ENCODE results near the gene SLC2A3.
"Not testable (repeated sequence)": the region's sequence is repeated elsewhere in the genome, so short reads cannot be mapped to it uniquely, and the experiment has no call there.

Gene SLC2A3

DNA sequence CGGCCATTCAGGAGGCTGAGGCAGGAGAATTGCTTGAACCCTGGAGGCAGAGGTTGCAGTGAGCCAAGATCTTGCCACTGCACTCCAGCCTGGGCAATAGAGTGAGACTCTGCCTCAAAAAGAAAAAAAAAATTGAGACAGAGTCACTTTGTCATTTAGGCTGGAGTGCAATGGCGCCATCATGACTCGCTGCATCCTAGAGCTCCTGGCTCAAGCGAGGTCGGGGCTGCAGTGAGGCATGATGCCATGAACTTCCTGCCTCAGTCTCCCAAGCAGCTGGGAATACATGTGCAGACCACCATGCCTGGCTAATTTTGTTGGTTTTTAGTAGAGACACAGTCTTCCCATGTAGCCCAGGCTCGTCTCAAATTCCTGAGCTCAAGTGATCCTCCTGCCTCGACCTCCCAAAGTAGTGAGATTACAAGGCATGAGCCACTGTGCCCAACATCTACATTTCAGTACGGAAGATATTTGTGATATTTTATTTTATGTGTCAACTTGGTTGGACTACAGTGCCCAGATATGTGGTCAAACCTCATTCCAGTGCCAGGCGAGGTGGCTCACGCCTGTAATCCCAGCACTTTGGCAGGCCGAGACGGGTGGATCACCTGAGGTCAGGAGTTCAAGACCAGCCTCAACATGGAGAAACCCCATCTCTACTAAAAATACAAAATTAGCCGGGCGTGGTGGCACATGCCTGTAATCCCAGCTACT lies 14.4 kb upstream of the SLC2A3 start:
- DNase-seq: not testable (repeated sequence)

DNA sequence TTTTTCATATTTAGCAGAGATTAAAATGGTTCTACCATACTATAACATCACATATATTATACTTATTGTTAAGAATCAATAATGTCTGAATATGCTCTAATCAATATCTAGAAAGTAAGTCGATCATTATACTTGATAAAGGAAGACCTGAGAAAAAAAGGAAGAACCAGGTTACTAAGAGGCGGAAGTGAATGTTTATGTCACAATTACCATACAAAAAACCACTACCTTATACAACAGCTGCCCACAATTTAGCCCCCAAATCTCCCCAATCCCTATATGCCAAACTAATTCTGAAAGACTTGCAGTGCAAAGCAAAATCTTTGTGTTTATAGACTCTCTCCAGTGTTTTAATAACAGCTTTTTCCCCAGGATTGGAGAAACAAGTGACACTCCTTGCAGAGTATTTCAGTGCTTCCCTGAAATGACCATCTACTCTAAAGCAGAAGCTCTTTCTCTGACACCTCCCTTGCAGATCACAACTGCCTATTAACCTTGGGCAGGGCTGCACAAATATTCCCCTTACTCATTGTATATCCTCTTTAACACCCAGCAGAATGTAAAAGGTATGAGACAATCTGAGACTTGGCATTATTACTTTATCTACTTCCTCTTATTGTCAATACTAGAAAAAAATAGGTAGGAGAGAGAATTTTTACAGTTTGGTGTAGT lies 12.7 kb upstream of the SLC2A3 start:
- peak; percentile 34 for DNase-seq

DNA sequence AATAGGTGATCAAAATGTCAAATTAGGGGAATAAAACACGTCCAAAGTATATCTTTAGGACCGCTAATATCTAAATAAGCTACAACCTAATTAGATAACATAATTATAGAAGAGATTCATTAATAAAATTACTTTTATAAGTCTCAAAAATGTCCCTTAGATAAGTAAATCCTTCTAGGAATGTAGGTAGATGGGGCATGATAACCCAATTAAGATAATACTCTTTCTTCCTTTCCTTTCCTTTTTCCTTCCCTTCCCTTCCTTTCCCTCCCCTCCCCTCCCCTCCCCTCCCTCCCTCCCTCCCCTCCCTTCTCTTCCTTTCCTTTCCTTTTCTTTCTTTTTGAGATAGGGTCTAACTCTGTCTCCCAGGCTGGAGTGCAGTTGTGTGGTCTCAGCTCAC lies 11.0 kb upstream of the SLC2A3 start:
- no peak for DNase-seq

DNA sequence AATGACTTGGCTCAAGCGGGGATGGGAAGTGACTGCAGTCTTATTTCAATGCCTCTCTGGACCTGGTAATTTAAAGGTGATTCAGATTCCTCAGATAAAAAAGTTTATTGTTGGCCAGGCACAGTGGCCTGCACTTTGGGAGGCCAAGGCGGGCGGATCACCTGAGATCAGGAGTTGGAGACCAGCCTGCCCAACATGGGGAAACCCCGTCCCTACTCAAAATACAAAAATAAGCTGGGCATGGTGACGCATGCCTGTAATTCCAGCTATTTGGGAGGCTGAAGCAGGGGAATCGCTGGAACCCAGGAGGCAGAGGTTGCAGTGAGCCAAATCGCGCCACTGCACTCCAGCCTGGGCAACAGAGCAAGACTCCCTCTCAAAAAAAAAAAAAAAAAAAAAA lies 8.8 kb upstream of the SLC2A3 start:
- DNase-seq: not testable (repeated sequence)

DNA sequence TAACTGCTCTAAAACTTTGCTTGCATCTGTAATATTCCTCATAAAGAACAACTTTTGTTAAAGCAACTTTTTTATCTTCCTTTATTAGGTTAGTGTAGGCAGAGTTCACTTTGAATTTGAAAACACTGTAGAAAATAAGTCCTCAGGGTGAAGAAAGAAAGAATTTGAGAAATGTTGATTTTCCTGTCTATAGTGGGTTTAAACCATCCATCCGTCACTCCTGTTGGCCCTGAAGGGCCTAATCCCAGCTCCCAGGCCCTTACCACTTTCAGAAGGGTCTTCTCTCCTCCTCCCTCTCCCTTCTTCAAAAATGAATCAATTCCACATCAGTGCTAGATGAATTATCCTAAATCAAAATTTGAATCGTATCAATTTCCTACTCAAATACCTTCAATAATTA lies 4.9 kb upstream of the SLC2A3 start:
- DNase-seq: no peak

DNA sequence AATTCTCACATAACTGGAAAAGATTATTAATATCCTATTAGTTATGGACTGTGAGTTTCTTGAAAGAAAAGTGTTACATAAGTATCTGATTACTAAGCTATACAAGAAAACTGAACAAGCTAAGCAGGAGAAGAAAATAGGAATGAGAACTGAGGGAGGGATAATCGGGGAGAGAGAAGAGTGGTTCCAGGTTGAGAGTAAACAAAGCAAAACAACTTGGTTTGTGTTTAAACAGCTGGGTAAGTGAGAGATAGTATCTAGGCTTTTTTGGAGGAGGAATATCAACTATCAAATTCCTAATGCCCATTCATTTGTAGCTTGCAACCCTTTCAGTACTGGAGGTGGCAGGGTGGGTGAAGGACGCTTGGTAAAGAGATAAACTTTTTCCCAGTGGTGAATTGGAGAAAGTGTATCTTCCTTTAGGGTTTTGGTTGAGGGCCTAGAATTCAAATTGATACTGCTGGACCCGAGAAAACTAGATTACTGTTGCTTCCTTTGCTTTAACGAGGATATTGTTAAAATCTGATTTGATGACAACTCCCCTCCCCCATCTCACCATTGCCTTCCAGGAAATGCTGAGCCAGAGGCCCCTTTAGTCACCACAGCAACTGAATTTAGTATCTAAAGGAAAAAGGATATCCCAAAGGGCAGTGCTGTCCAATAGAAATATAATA lies 2.0 kb upstream of the SLC2A3 start:
- peak; percentile 49 for DNase-seq

DNA sequence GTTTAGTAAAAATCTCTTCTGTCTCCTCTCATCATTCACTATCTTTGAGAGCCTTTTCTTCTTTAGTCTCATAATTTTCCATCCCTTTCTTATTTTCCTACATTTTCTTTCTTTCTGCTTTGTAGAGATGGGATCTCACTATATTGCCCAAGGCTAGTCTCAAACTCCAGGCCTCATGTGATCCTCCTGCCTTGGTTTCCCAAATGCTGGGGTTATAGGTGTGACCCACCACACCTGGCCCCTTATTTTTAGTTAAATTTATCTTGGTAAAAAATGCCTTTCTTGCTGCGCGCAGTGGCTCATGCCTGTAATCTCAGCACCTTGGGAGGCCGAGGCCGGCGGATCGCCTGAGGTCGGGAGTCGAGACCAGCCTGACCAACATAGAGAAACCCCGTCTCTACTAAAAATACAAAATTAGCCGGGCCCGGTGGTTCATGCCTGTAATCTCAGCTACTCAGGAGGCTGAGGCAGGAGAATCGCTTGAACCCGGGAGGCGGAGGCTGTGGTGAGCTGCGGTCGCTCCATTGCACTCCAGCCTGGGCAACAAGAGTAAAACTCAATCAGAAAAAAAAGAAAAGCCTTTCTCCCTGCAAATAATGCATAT lies 996 bp downstream of the SLC2A3 start:
- DNase-seq: no peak

DNA sequence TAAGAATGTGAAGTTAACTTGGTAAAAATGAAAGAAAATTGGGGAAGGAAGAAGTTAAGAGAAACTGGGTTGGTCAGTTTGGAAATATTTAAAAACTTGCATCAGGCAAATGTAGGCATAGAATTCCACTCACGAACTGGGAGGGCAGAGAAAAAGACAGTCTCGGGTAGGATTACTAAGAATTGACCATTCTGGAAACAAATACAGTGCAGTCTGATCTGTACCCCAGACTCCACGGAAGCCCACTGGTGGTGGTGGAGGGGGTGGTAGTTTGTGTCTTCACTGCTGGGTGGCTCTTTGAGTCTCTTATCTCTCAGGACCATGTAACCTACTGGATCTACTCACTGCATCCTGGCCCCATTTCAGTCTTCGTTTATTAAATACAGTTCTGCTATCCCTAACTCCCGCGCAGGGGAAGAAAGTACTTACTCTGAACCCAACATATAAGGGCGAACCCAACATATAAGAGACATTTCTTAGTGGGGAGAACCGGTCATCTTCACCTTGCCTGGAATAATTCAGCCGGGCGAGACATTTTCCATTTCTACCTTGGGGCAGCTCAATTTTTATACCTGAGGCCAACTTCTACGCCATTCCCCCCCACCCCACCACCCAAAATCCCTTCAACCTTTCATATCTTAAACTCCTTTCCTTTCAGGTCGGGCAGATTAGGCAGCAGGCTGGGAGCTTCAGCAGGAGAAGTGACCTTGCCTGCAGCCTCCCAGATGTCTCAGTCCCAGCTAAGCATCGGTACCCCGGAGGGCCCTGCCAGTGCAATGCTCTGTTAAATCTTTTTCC lies 1.7 kb downstream of the SLC2A3 start:
- DNase-seq: peak; percentile 24

DNA sequence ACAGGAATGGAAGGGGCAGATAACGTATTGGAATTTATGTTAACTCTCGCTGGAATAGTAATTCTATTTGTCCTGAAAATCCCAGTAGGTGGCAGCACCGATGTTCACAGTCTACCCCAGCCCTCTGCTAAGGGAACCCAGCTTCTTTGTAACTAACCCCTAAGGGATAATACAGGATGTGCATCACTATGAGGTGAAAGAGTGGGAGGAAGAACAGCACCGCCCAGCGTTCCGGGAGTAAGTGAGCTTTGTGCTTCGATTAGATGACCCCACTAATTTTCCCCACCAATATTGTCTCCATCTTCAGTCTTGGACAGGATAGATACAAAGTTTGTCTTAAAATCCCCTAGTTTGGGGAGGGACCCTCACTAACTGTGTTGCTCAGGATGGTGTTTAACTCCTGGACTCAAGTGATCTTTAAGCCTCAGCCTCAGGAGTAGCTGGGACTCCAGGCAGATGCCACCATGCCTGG lies 2.7 kb downstream of the SLC2A3 start:
- peak; percentile 93 for DNase-seq

DNA sequence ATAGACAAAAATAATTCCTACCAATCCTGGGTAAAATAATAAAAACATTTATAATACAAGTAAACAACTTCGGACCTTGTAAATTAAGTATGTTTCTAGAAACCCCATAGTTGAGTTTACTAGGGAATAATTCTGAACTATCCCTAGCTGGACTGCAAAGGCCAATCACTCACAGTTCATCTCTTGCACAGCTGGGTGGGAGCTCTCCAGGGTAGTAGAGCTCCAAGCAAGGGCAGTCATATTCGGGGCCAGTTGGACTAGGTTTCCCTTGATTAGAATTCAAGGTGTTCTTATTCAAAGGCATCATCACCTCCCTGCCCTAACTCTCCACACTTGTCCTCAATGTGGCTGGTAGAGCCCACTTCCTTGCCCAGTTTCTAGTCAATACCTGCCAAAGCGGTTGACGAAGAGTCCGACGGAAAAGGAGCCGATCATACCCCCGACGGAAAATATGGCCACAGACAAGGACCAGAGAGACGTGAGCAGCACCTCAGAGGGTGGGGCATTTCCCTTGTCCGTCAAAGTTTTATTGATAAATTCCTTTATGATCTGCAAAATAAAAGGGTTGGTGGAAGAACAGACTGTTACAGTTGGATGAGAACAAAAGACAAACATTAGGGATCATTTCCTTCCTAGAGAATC lies 3.3 kb downstream of the SLC2A3 start:
- DNase-seq: not testable (repeated sequence)

DNA sequence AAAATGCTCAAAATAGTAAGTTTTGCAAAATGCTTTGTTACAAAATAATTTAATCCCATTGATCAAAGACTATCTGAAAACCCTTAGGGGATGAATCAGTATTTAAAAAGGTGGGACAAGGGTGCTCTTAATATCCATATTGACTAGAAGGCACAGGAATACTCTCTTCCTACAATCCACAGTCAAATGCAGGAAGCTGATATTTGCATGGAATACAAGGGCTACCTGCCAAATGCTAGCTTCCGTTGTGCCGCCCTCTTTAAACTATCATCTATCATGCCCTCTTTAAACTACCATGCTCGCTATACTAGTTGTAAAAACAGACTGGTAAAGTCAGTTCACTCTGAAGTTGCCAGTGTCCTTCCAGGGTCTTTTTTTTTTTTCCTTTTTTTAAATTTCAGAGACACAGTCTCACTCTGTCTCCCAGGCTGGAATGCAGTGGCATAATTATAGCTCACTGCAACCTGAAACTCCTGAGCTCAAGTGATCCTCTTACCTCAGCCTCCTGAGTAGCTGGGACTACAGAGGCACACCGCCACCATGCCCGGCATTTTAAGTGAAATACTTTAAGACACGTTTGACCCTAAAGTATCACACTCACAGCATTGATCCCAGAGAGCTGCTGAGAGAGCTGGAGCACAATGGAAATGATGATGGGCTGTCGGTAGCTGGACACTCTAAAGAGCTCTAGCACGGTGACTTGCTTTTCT lies 6.7 kb downstream of the SLC2A3 start:
- DNase-seq: no peak

DNA sequence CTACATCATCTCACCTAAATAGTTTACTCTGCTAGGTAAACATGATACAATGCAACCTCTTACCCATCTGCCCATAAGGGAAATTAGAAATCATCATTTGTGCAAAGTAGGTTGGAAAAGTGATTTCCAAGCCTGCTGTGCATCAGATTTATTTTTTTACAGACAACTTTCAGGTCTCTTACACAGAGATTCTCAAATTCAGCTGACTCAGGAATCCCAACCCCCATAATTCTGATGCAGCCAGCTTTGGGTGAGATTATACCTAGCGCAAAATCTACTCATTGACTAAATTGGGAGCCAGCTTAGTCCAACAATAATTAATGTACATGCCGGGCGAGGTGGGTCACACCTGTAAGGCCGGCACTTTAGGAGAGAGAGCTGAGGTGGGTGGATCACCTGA lies 8.5 kb downstream of the SLC2A3 start:
- DNase-seq: no peak

DNA sequence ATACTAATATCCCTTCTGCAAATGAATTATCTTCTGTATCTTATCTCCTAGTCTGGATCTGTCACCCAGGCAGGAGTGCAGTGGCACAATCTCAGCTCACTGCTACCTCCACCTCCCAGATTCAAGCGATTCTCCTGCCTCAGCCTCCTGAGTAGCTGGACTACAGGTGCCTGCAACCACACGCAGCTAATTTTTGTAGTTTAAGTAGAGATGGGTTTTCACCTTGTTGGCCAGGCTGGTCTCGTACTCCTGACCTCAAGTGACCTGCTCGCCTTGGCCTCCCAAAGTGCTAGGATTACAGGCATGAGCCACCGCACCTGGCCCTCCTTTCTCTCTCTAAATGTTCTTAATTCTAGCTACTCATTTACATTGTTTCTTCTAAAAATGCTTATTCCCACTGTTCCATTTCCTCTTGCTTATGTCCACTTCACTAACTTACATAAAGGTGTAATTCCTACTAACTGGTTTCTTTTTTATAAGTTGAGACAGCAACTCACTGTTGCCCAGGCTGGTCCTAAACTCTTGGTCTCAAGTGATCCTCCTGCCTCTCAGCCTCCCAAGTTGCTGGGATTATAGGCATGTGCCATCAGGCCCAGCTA lies 9.8 kb downstream of the SLC2A3 start:
- not testable (repeated sequence) for DNase-seq

DNA sequence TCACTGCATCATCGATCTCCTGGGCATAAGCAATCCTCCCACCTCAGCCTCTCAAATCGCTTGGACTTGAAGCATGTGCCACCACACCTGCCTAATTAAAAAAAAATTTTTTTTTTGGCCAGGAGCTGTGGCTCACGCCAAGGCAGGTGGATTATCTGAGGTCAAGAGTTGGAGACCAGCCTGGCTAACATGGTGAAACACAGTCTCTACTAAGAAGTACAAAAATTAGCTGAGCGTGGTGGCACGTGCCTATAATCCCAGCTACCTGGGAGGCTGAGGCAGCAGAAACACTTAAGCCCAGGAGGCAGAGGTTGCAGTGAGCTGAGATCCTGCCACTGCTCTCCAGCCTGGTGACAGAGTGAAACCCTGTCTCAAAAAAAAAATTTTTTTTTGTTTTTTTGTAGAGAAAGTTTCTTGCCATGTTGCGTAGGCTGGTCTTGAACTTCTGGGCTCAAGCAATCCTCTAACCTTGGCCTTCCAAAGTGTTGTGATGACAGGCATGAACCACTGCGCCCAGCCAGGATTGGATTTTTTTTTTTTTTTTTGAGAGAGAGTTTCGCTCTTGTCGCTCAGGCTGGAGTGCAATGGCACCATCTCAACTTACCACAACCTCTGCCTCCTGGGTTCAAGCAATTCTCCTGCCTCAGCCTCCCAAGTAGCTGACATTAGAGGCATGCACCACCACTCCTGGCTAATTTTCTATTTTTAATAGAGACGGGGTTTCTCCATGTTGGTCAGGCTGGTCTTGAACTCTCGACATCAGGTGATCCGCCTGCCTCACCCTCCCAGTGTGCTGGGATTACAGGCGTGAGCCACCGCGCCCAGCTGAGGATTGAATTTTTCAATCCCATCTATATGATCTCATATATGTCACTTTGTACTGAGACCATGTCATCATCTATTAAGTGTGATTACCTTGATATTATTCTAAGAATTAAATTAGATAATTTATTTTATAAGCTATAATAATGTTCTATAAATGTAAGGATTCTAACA lies 12.4 kb downstream of the SLC2A3 start:
- DNase-seq: no peak

DNA sequence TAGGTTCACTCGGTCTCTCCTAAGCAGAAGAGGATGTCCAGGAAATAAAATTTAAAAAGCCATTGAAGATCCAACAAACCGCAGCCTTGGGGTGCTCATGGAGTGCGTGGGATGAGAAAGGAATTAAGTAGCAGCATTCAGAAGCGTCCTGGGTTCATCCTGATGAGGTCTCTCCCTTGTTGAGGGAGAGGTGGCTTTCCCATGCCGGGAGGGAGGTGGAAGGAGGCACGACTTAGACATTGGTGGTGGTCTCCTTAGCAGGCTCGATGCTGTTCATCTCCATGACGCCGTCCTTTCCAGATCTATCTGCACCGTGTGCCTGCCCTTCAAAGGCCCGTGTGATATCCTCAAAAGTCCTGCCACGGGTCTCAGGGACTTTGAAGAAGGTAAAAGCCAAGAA lies 14.8 kb downstream of the SLC2A3 start:
- DNase-seq: not testable (repeated sequence)

DNA sequence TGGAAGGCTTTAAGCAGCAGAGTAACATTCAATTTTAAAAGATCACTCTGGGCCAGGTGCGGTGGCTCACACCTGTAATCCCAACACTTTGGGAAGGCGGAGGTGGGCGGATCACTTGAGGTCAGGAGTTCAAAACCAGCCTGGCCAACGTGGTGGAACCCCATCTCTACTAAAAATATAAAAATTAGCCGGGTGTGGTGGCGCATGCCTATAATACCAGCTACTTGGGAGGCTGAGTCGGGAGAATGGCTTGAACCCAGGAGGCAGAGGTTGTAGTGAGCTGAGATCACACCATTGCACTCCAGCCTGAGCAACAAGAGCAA lies 17.8 kb downstream of the SLC2A3 start:
- DNase-seq: not testable (repeated sequence)

DNA sequence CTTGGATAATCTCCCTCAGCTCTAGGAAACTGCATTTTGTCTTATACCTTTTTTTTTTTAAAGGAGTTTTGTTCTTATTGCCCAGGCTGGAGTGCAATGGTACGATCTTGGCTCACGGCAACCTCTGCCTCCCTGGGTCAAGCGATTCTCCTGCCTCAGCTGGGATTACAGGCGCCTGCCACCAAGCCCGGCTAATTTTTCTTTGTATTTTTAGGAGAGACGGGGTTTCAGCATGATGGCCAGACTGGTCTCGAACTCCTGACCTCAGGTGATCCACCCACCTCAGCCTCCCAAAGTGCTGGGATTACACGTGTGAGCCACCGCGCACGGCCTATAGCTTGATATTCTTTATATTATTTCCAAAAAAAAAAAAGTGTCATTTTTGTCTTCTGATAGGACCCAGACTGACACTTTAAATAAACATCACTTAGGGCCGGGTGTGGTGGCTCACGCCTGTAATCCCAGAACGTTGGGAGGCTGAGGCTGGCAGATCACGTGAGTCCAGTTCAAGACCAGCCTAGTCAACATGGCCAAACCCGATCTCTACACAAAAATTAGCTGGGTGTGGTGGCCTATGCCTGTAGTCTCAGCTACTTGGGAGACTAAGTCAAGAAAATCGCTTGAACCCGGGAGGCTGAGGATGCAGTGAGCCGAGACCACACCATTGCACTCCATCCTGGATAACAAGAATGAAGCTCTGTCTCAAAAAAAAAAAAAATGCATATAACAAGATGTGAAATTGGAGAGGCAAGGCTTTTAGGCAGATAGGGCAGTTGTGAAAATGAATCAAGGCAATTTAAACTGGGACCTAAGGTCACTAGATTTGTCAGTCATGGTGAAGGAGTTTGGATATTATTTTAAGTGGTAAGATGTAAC lies 18.4 kb downstream of the SLC2A3 start:
- DNase-seq: no peak

DNA sequence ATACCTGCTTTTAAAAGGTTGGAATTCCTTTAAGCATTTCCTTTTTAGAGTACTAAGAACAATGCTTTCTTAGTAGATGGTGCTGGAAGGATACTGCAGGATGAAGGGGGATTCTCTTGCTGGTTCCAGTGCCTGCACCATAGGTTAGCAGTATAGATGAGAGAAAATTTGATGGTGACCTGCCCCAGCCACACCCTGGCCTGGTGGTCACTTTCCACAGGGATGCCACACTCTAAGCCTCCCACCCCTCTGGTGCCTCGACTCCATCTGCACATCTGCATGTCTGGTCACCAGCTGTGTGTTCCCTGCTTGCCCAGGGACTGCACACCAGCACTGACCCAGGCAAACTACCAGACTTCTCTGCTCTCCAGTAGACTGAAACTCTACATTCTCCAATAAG lies 19.1 kb downstream of the SLC2A3 start:
- DNase-seq: no peak
